Stomach (tissue), 4 donors: ENCODE measurements around the gene WBP2.

Experiments used
- CTCF ChIP-seq, 7 experiments: fragments of 450-650 bp in 4 of 7; fragments of 200-600 bp in 3 of 7; sonication (generic) in 3 of 7; IDR thresholded peaks; one replicate each; pipeline ENCODE4 v1.5.1; 2016 to 2019; ENCODE audit warnings: antibody characterized with exemption in 7 of 7, control low read depth in 2 of 7, mild to moderate bottlenecking in 1 of 7
- EP300 ChIP-seq: sonication (generic); formaldehyde crosslinking; IDR thresholded peaks from one replicate; pipeline ENCODE4 v1.6.1; 2017; ENCODE audit warnings: antibody characterized with exemption
- POLR2A ChIP-seq, 4 donors: fragments of 450-650 bp; IDR thresholded peaks; one replicate each; pipeline ENCODE4 v1.6.1; 2016; ENCODE audit warnings: antibody characterized with exemption in 4 of 4, control low read depth in 2 of 4, mild to moderate bottlenecking in 1 of 4, moderate library complexity in 1 of 4
- POLR2AphosphoS5 ChIP-seq, 3 donors: sonication (generic); formaldehyde crosslinking; IDR thresholded peaks; one replicate each; pipeline ENCODE4 v1.6.1; 2016; ENCODE audit warnings: antibody characterized with exemption in 3 of 3

- no peak for TF ChIP-seq CTCF (IDR thresholded peaks at IDR 0.05)
- TF ChIP-seq POLR2AphosphoS5 (IDR thresholded peaks at IDR 0.05), result no peak
- TF ChIP-seq POLR2A (IDR thresholded peaks at IDR 0.05), result no peak
- no peak for TF ChIP-seq EP300
These were observed 39.7 kb downstream of the WBP2 start for GRCh38 chr17:75815399-75815798.
